K562 (cell line): ENCODE measurements around the gene CFL1. TPM values are rescaled to one million over a fixed set of nuclear protein-coding genes. Genes with fewer than 3 reads are reported as not detected.

Source experiments
- ARID3B ChIP-seq: fragments of 250-450 bp; sonication (Bioruptor Pico); IDR thresholded peaks from 2 replicates; pipeline ENCODE4 v1.4.0; 2020; ENCODE audit warnings: borderline replicate concordance
- ATF6 ChIP-seq: sonication (generic); formaldehyde crosslinking; IDR thresholded peaks from 2 replicates; pipeline ENCODE4 v1.4.0; 2020; ENCODE audit warnings: mild to moderate bottlenecking, missing genetic modification reagents
- CBX1 ChIP-seq: sonication (generic); IDR thresholded peaks from 2 replicates; pipeline ENCODE4 v1.6.1; 2016; ENCODE audit warnings: antibody characterized with exemption, low read depth, mild to moderate bottlenecking
- E2F6 ChIP-seq, 2 experiments: IDR thresholded peaks; 2 replicates each; pipeline ENCODE4 v1.6.1; 2011; ENCODE audit warnings: borderline replicate concordance in 1 of 2, control low read depth in 1 of 2, low read depth in 1 of 2, low read length in 1 of 2, mild to moderate bottlenecking in 1 of 2, mixed read lengths in 1 of 2, moderate library complexity in 1 of 2; ENCODE audit not compliant: insufficient read depth in 1 of 2, insufficient read length in 1 of 2, poor library complexity in 1 of 2, severe bottlenecking in 1 of 2; ENCODE audit errors: extremely low read depth in 1 of 2
- NONO ChIP-seq, 2 experiments: fragments of 200-400 bp in 1 of 2; fragments of 450-650 bp in 1 of 2; formaldehyde crosslinking in 1 of 2; IDR thresholded peaks; 2 replicates each; pipeline ENCODE4 v1.6.1; 2017; ENCODE audit warnings: low read depth in 2 of 2, mild to moderate bottlenecking in 2 of 2, moderate library complexity in 2 of 2, low read length in 1 of 2
- NRF1 ChIP-seq, 2 experiments: fragments of 450-650 bp; IDR thresholded peaks in 1 of 2; conservative IDR thresholded peaks in 1 of 2; 2 replicates each; pipeline ENCODE4 v1.6.1; 2014; ENCODE audit warnings: mild to moderate bottlenecking in 2 of 2
- PHF8 ChIP-seq: fragments of 200-600 bp; sonication (generic); IDR thresholded peaks from 2 replicates; pipeline ENCODE4 v1.6.1; 2012; ENCODE audit warnings: mixed run types, mild to moderate bottlenecking, inconsistent platforms, low read length, moderate library complexity, borderline replicate concordance
- RAD51 ChIP-seq: fragments of 450-650 bp; IDR thresholded peaks from 2 replicates; pipeline ENCODE4 v1.7.1; 2016; ENCODE audit warnings: low read depth, mild to moderate bottlenecking, borderline replicate concordance
- REST ChIP-seq, 2 experiments: fragments of 450-650 bp; formaldehyde crosslinking in 1 of 2; IDR thresholded peaks; 2 replicates each; pipeline versions ENCODE4 v1.4.0 to v1.6.1; 2014 to 2020; ENCODE audit warnings: mild to moderate bottlenecking in 2 of 2, borderline replicate concordance in 1 of 2, low read depth in 1 of 2
- RUNX1 ChIP-seq: sonication (generic); IDR thresholded peaks from 2 replicates; pipeline ENCODE4 v1.6.1; 2016; ENCODE audit warnings: antibody characterized with exemption, low read depth
- polyA plus RNA-seq, 8 experiments: library from polyadenylated mRNA; depleted of rRNA in 4 of 8; stranded (reverse) in 5 of 8; unstranded in 3 of 8; fragments of >200 nt; fragmentation: Nextera tagmentation in 2 of 8; fragmentation: Illumina TruSeq in 1 of 8; extraction: Ambion mirVana in 2 of 8; extraction: Trizol in 1 of 8; gene quantifications; 2 replicates each; pipeline versions ENCODE4 v1.2.1 to v1.2.3, GENCODE V29; 2011 to 2014; ENCODE audit warnings: inconsistent platforms in 1 of 8, missing spikeins in 1 of 8
- total RNA-seq, 7 experiments: library from RNA; depleted of rRNA in 6 of 7; stranded (reverse); fragments of >200 nt in 6 of 7; fragmentation: Illumina TruSeq in 2 of 7; extraction: Trizol in 2 of 7; gene quantifications; 2 replicates each; pipeline versions ENCODE4 v1.2.1 to v1.2.3, GENCODE V29; 2011 to 2021; ENCODE audit warnings: low replicate concordance in 1 of 7

Gene CFL1
- total and polyA plus RNA-seq, 9 of the 15 experiments (the other 6 are each of a cell fraction or from before 2014, with no cell fraction given): 105 to 1,101 (median 859) TPM

- TF ChIP-seq REST (IDR thresholded peaks at IDR 0.05; ENCODE audit: borderline replicate concordance) (peak; percentile 74), REST (CRISPR knock-in tag; IDR thresholded peaks at IDR 0.05; ENCODE audit: low read depth) (no peak), E2F6 (IDR thresholded peaks at IDR 0.05; ENCODE audit: borderline replicate concordance in 1 of 2, extremely low read depth in 1 of 2, insufficient read depth in 1 of 2, insufficient read length in 1 of 2, low read depth in 1 of 2, low read length in 1 of 2, poor library complexity in 1 of 2, severe bottlenecking in 1 of 2) (peak in 1 of 2 experiments; percentile 32), ARID3B (0 out of 2 replicates have a peak, but pooled peaks have one; percentile 58), RUNX1 (peak; percentile 68; the same call in 1 of the 2 replicates), NONO (IDR thresholded peaks at IDR 0.05; ENCODE audit: low read depth in 2 of 2, low read length in 1 of 2) (peak in 1 of 2 experiments; percentile 60; a peak in 2 of 4 replicates), CBX1 (peak; percentile 64; the same call in 1 of the 2 replicates), RAD51 (peak; percentile 47; the same call in 1 of the 2 replicates), NRF1 (conservative IDR thresholded peaks at IDR 0.05 in 1 of 2, IDR thresholded peaks at IDR 0.05 in 1 of 2) (peak; percentile 71 to 75), PHF8 (peak; percentile 82; the same call in 1 of the 2 replicates), ATF6 (CRISPR knock-in tag) (0 out of 2 replicates have a peak, but pooled peaks have one; percentile 21)
Measured at GRCh38 chr11:65860278-65861164, 2.5 kb upstream of the CFL1 start, which contains the start of gene MUS81 (continued).
